ENCODE results near the gene EYA4. TPM values are rescaled to one million over a fixed set of nuclear protein-coding genes. Genes with fewer than 3 reads are reported as not detected.

The EYA4 gene
- total and polyA plus RNA-seq, 3 experiments from 2014 or later, result not detected

DNA sequence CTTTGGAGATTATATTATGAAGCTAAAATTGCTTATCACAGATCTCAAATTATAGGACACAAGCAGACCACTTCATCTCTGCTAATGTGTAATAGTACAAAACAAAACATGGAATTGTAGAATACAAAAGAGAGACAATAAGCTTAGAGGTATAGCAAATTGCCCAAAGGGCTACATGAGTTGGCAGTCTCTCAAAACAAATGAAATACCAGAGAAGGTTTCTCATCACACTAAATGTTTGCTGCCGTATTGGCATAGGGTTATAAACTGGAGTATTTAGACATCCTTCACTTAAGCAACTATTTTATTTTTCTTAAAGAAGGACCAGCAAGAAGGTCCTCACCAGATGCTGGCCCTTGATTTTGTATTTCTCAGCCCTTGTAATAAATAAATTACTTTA, 5.9 kb upstream of the EYA4 start:
- ChIA-PET CTCF (no interaction called here), POLR2A (no interaction called here)
- H3K4me1 Mint-ChIP-seq, result peaks cover 0 to 2% (median 0%) of the 10 kb centered on the region in 3 donors
- no peaks in the 10 kb centered on the region for H3K4me1 ChIP-seq (ENCODE audit: insufficient read depth, low read length)
- H3K4me3 ChIP-seq (ENCODE audit: low read length), result no peak overlapping the region
- H3K36me3 Mint-ChIP-seq, result peaks cover 0 to 1% (median 0%) of the 10 kb centered on the region in 3 donors
- no peaks in the 10 kb centered on the region for H3K27me3 ChIP-seq (ENCODE audit: insufficient read depth, low read length, poor library complexity, severe bottlenecking)
- no peak overlapping the region for H3K27ac ChIP-seq (ENCODE audit: low read depth, low read length)
- DNase-seq, result no peak
- H3K9me3 ChIP-seq (ENCODE audit: low read length), result no peaks in the 10 kb centered on the region
- H3K27me3 Mint-ChIP-seq, result peaks cover 4 to 9% of the 10 kb centered on the region in 2 donors
- no peak overlapping the region for H3K4me3 Mint-ChIP-seq
- H3K36me3 ChIP-seq (ENCODE audit: insufficient read depth, low read length), result no peaks in the 10 kb centered on the region
- H3K27ac Mint-ChIP-seq, result no peak overlapping the region
- H3K9me3 Mint-ChIP-seq, result peaks cover 0 to 12% (median 0%) of the 10 kb centered on the region in 5 donors

GRCh38 chr6:133236932-133237331, 4.2 kb upstream of the EYA4 start:
- no peaks in the 10 kb centered on the region for H3K9me3 ChIP-seq (ENCODE audit: low read length)
- H3K27ac ChIP-seq (ENCODE audit: low read depth, low read length), result no peak overlapping the region
- Mint-ChIP-seq H3K4me3 (no peak overlapping the region), H3K9me3 (peaks cover 0 to 5% (median 0%) of the 10 kb centered on the region in 5 donors), H3K36me3 (no peaks in the 10 kb centered on the region), H3K27ac (no peak overlapping the region), H3K27me3 (peaks cover 10 to 20% of the 10 kb centered on the region in 2 donors), H3K4me1 (peaks cover 0 to 4% (median 2%) of the 10 kb centered on the region in 3 donors)
- DNase-seq, result no peak
- no peaks in the 10 kb centered on the region for H3K27me3 ChIP-seq (ENCODE audit: insufficient read depth, low read length, poor library complexity, severe bottlenecking)
- H3K4me3 ChIP-seq (ENCODE audit: low read length), result no peak overlapping the region
- no peaks in the 10 kb centered on the region for H3K4me1 ChIP-seq (ENCODE audit: insufficient read depth, low read length)
- no peaks in the 10 kb centered on the region for H3K36me3 ChIP-seq (ENCODE audit: insufficient read depth, low read length)
- CTCF ChIA-PET, result no interaction called here
- POLR2A ChIA-PET, result no interaction called here

- Histone ChIP-seq H3K4me3 (ENCODE audit: low read length) (no peak overlapping the region), H3K4me1 (ENCODE audit: insufficient read depth, low read length) (no peaks in the 10 kb centered on the region), H3K27ac (ENCODE audit: low read depth, low read length) (no peak overlapping the region), H3K36me3 (ENCODE audit: insufficient read depth, low read length) (no peaks in the 10 kb centered on the region), H3K27me3 (ENCODE audit: insufficient read depth, low read length, poor library complexity, severe bottlenecking) (no peaks in the 10 kb centered on the region), H3K9me3 (ENCODE audit: low read length) (no peaks in the 10 kb centered on the region)
- ChIA-PET CTCF (no interaction called here), POLR2A (no interaction called here)
- Mint-ChIP-seq H3K36me3 (no peaks in the 10 kb centered on the region), H3K27me3 (peaks cover 35 to 43% of the 10 kb centered on the region in 2 donors), H3K4me1 (peaks cover 2 to 21% (median 7%) of the 10 kb centered on the region in 3 donors), H3K9me3 (no peaks in the 10 kb centered on the region), H3K4me3 (peak overlapping the region in 2 of 7 donors; percentile 12 to 34), H3K27ac (no peak overlapping the region)
- DNase-seq, result no peak
Observed at GRCh38 chr6:133240511-133241085, 559 bp upstream of the EYA4 start.

DNA sequence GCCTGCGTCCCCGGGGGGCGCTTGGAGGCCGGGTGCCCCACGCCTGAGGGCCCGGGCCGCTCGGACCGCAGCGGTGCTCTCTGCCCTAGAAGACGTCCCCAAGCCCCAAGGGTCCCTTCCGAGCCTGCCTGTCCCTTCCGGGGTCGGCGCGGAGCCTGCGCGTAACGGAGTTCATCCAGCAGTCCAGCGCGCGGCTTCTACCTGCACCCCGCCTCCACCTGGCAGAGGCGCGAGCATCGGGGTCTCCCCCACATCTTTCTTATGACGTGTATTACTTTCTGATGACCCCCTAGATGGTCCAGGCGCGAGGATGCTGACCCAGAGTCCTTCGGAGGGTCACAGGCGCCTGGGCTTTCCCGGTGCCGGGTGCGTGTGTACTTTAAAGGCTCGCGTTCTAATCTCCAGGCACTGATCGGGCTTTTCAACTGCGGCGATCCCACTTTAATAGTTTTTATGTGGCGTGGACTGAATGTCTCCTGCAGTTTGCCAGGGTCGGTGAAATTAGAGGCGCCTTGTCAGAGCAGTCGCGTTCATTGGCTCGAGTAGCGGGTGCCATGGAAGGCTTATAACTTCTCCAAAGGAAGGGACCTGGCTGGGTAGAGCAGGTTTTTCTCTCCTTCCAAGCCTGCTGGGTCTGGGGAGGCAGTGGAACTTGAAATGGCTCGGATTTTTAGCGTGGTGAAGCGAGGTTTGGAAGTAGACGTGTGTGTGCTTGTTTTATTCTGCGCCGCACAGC, 912 bp downstream of the EYA4 start:
- H3K9me3 Mint-ChIP-seq, result no peaks in the 10 kb centered on the region
- H3K4me1 Mint-ChIP-seq, result peaks cover 2 to 21% (median 7%) of the 10 kb centered on the region in 3 donors
- Histone ChIP-seq H3K36me3 (ENCODE audit: insufficient read depth, low read length) (no peaks in the 10 kb centered on the region), H3K9me3 (ENCODE audit: low read length) (no peaks in the 10 kb centered on the region), H3K4me3 (ENCODE audit: low read length) (no peak overlapping the region), H3K4me1 (ENCODE audit: insufficient read depth, low read length) (no peaks in the 10 kb centered on the region), H3K27me3 (ENCODE audit: insufficient read depth, low read length, poor library complexity, severe bottlenecking) (no peaks in the 10 kb centered on the region), H3K27ac (ENCODE audit: low read depth, low read length) (no peak overlapping the region)
- POLR2A ChIA-PET, result no interaction called here
- H3K27ac Mint-ChIP-seq, result peak overlapping the region in 1 of 8 donors; percentile 54
- H3K27me3 Mint-ChIP-seq, result peaks cover 36 to 44% of the 10 kb centered on the region in 2 donors
- no peak for DNase-seq
- CTCF ChIA-PET, result no interaction called here
- H3K36me3 Mint-ChIP-seq, result no peaks in the 10 kb centered on the region
- H3K4me3 Mint-ChIP-seq, result no peak overlapping the region

DNA sequence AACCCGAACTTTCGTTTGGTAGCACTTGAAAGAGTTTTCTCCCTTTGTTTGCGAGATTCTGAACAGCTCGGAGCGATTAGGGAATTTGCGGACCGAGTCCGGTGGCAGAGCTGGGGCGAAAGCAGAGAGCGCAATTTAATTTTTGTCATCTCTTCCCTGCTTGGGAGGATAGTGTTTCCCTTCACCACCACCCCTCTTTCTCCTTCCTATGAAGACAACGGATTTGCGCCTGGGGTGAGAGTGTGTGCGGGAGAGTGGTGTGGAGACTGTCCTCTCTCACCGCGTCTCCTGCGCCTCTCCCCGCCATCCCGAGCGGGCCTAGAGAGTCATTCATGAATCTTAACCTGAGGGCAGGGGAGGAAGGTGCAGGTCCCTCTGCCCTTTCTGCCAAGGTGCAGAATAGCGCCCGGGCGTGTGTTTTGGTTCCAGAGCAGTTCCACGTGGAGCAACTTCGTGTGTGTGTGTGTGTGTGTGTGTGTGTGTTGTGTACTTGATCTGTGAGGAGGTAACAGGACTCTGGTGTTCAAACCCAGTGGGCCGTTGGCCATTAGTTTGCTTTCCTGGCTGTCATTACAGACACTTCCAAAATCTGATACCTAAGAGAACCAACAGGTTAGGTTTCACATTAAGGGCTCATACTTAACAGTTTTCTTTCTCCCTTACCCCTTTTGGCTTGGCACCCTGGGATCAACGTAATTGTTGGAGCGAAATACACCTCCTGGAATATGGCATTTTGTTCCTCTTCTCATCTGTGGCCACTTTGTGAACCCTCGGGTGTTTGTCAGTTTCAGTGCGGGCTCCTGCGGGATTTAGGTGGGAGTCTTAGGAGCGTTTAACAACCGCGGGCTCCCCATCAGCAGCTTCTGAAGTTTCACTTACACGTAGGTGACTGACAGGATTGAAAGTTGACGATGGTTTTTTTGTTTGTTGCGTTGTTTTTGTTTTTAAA, 1.8 kb downstream of the EYA4 start:
- CTCF ChIA-PET, result no interaction called here
- Mint-ChIP-seq H3K27ac (peak overlapping the region in 1 of 8 donors; percentile 54), H3K27me3 (peaks cover 36 to 51% of the 10 kb centered on the region in 2 donors), H3K4me3 (peak overlapping the region in 3 of 7 donors; percentile 5 to 40 (median 29)), H3K36me3 (no peaks in the 10 kb centered on the region), H3K9me3 (no peaks in the 10 kb centered on the region), H3K4me1 (peaks cover 2 to 21% (median 7%) of the 10 kb centered on the region in 3 donors)
- H3K27me3 ChIP-seq (ENCODE audit: insufficient read depth, low read length, poor library complexity, severe bottlenecking), result no peaks in the 10 kb centered on the region
- no peak for DNase-seq
- no peaks in the 10 kb centered on the region for H3K9me3 ChIP-seq (ENCODE audit: low read length)
- no peaks in the 10 kb centered on the region for H3K4me1 ChIP-seq (ENCODE audit: insufficient read depth, low read length)
- POLR2A ChIA-PET, result no interaction called here
- no peak overlapping the region for H3K4me3 ChIP-seq (ENCODE audit: low read length)
- H3K36me3 ChIP-seq (ENCODE audit: insufficient read depth, low read length), result no peaks in the 10 kb centered on the region
- no peak overlapping the region for H3K27ac ChIP-seq (ENCODE audit: low read depth, low read length)

- DNase-seq, result no peak
- ChIA-PET CTCF (no interaction called here), POLR2A (no interaction called here)
- Mint-ChIP-seq H3K27me3 (peaks cover 36 to 52% of the 10 kb centered on the region in 2 donors), H3K36me3 (no peaks in the 10 kb centered on the region), H3K9me3 (no peaks in the 10 kb centered on the region), H3K27ac (no peak overlapping the region), H3K4me3 (no peak overlapping the region), H3K4me1 (peaks cover 2 to 21% (median 7%) of the 10 kb centered on the region in 3 donors)
- H3K9me3 ChIP-seq (ENCODE audit: low read length), result no peaks in the 10 kb centered on the region
- H3K4me3 ChIP-seq (ENCODE audit: low read length), result no peak overlapping the region
- H3K4me1 ChIP-seq (ENCODE audit: insufficient read depth, low read length), result no peaks in the 10 kb centered on the region
- H3K27ac ChIP-seq (ENCODE audit: low read depth, low read length), result no peak overlapping the region
- H3K27me3 ChIP-seq (ENCODE audit: insufficient read depth, low read length, poor library complexity, severe bottlenecking), result no peaks in the 10 kb centered on the region
- no peaks in the 10 kb centered on the region for H3K36me3 ChIP-seq (ENCODE audit: insufficient read depth, low read length)
Observed at GRCh38 chr6:133243723-133244305, 2.7 kb downstream of the EYA4 start.

DNA sequence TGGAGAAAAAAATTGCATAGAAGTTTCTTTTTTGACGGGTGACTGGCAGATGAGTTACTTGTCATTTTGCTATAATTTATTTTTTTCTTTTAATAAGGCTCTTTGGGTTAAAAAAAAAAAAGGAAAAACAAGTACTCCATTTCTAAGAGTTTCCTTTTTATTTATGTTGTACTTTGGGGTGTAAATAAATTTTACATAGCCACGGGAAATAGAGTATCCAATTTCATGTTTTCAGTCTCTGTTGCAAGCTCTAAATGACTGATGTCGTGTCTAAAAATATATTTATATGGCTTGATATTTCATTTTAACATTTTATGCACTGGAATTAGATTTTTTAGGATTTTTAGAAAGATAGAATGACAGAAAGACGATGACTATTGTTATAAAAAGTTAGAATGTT, 3.4 kb downstream of the EYA4 start:
- H3K27me3 Mint-ChIP-seq, result peaks cover 36 to 53% of the 10 kb centered on the region in 2 donors
- Histone ChIP-seq H3K4me1 (ENCODE audit: insufficient read depth, low read length) (no peaks in the 10 kb centered on the region), H3K36me3 (ENCODE audit: insufficient read depth, low read length) (no peaks in the 10 kb centered on the region), H3K27me3 (ENCODE audit: insufficient read depth, low read length, poor library complexity, severe bottlenecking) (no peaks in the 10 kb centered on the region), H3K27ac (ENCODE audit: low read depth, low read length) (no peak overlapping the region), H3K4me3 (ENCODE audit: low read length) (no peak overlapping the region), H3K9me3 (ENCODE audit: low read length) (no peaks in the 10 kb centered on the region)
- ChIA-PET POLR2A (no interaction called here), CTCF (no interaction called here)
- H3K36me3 Mint-ChIP-seq, result no peaks in the 10 kb centered on the region
- H3K4me1 Mint-ChIP-seq, result peaks cover 2 to 21% (median 7%) of the 10 kb centered on the region in 3 donors
- no peaks in the 10 kb centered on the region for H3K9me3 Mint-ChIP-seq
- DNase-seq, result no peak
- no peak overlapping the region for H3K4me3 Mint-ChIP-seq
- H3K27ac Mint-ChIP-seq, result no peak overlapping the region
